Astrocyte of the cerebellum (primary cell): ENCODE measurements around the gene SLC38A10.

Source experiments
- DNase-seq: peaks from one replicate; pipeline ENCODE4 v3.0.0-alpha.2; 2011; ENCODE audit warnings: low read depth
- H3K4me3 ChIP-seq: 2 replicates; pipeline ENCODE4 v1.5.1; 2011; ENCODE audit warnings: mild to moderate bottlenecking, low read depth, low read length, moderate library complexity
- CTCF ChIP-seq: IDR thresholded peaks from 2 replicates; pipeline ENCODE4 v1.5.1; 2012; ENCODE audit warnings: low read length, low read depth, moderate library complexity, mild to moderate bottlenecking; ENCODE audit errors: missing control alignments
- in situ Hi-C: cut with HindIII; loops from 2 replicates; pipeline ENCODE4 v1.10.0; 2017; ENCODE audit warnings: low sequenced_read_pairs

The SLC38A10 gene

GRCh38 chr17:81238815-81239713, 56.0 kb downstream of the SLC38A10 start, which contains the start of the genes NDUFAF8 and TEPSIN:
Gene NDUFAF8 (plus strand): TSS chr17:81239318. CDS start chr17:81239364, 46 bp downstream.
Gene TEPSIN (minus strand): TSS chr17:81239055. CDS start chr17:81239033, 22 bp downstream.
- TF ChIP-seq CTCF = no peak
- in situ Hi-C loops = no loop called here

GRCh38 chr17:81238490-81238814, 56.7 kb downstream of the SLC38A10 start:
- in situ Hi-C loops = no loop called here
- DNase-seq = no peak
- peak overlapping the region; percentile 84 for H3K4me3 ChIP-seq

More at GRCh38 chr17:81238815-81239713, 56.0 kb downstream of the SLC38A10 start, which contains the start of the genes NDUFAF8 and TEPSIN:
- peak; percentile 99 for DNase-seq
- peak within 1 kb of the TSS; percentile 84 for H3K4me3 ChIP-seq

GRCh38 chr17:81237591-81238489, 57.3 kb downstream of the SLC38A10 start:
- H3K4me3 ChIP-seq = peak overlapping the region; percentile 84
- in situ Hi-C loops = no loop called here
- no peak for DNase-seq
- no peak for TF ChIP-seq CTCF

More at GRCh38 chr17:81238490-81238814, 56.7 kb downstream of the SLC38A10 start:
- no peak for TF ChIP-seq CTCF

- TF ChIP-seq CTCF = no peak
- in situ Hi-C loops = no loop called here
- H3K4me3 ChIP-seq = no peak overlapping the region
- no peak for DNase-seq
Measured at GRCh38 chr17:81236784-81237183, 58.3 kb downstream of the SLC38A10 start.

- no peak overlapping the region for H3K4me3 ChIP-seq
- DNase-seq = no peak
- in situ Hi-C loops = no loop called here
- no peak for TF ChIP-seq CTCF
Measured at GRCh38 chr17:81235822-81236740, 59.0 kb downstream of the SLC38A10 start.
